Stimulated activated CD8-positive, alpha-beta memory T cell treated with anti-CD3 and anti-CD28 coated beads, Interleukin-2, amount 100 ng/mL, for 48 hours (primary cell): ENCODE results near the gene KLHL36.
A peak's percentile ranks its signal among the peaks of the same experiment; 100 is the strongest.
"Not testable (repeated sequence)": the region's sequence is repeated elsewhere in the genome, so short reads cannot be mapped to it uniquely, and the experiment has no call there.

ENCODE experiments used
- DNase-seq, 2 donors: peaks; one replicate each; pipeline ENCODE4 v3.0.0-alpha.2; 2020; ENCODE audit warnings: low read depth in 2 of 2

Gene KLHL36

DNA sequence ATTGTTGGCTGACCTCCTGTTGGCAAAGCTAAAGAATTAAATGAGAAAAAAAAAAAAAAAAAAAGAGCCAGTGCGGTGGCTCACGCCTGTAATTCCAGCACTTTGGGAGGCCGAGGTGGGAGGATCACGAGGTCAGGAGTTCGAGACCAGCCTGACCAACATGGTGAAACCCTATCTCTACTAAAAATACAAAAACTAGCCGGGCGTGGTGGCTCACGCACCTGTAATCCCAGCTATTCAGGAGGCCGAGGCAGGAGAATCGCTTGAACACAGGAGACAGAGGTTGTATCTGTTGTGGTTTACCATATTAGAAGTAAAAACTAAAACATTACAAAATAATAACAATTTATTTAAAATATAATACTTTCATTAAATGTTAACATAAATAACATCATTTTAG lies 45.6 kb downstream of the KLHL36 start:
- not testable (repeated sequence) for DNase-seq

DNA sequence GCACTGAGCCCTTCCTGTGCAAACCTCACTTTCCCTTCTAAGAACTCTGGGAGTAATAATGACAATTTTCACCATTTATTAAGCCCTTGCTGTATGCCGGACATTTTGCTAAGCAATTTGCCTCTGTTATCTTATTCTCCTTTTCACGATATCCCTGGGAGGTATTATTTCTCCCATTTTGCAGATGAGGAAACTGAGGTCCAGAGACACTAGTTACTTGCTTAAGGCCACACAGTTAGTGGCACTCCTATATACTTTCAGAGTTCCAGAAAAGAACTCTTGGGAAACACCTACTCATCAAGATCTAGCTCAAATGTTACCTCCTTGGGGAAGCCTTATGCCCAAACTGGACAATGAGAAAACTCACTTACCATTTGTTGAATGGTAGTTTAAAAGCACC lies 46.7 kb downstream of the KLHL36 start:
- DNase-seq, result no peak

DNA sequence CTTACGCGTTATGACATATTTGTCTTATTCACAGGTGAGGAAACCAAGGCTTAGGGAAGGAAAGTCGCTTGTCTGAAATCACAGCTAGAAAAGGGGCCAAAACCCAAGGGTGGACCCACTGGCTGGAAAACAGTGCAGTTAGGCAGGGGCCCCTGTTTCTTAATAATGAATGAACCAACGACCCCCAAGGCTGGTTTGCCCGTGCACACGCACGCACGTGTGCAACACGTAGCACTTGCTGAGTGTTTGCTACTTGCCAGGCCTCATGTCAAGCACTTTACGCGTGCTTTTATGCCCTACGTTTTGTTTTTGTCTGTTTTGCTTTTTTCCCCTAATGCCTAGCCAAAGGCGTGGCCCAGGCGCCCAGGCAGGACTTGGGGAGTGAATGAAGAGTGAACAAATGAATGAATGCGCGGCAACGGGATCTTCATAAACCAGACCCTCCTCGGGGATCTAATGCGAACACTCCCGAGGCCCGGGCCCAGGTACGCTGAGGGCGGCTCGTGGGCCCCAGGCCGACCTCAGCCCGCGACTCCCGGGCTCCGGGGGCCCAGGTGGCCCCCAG lies 50.9 kb downstream of the KLHL36 start:
- peak in 1 of 2 donors; percentile 7 for DNase-seq

DNA sequence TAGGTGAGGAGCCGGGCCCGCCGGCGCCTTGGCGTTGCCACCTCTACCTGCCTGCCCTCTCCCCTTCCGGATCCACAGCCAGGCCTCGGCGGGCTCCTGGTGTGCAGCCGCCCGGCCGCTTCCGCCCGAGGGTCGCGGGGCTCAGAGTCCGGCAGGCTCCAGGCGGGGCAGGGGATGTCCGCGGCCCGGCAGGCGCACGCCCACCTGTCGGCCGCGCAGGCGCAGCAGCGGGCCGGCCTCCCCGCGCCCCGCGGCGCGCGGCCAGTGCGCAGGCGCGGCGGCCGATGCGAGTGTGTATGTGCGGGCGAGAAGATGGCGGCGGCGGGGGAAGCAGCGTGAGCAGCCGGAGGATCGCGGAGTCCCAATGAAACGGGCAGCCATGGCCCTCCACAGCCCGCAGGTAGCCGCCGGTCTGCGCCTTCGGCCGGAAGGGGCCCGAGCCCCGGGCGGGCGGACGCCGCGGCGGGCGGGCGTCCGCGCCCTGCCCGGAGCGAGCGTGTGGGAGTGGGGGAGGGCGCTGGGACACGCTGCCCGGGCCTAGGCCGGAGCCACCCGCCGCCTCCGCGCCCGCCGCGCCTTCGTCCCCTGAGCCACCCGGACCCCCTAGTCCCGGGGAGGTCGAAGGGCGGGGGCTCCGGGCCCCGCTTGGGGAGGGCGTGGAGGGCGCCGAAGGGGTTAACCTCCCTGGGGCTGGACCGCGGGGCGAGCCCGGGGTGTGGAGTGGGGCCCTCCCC lies 51.6 kb downstream of the KLHL36 start, which contains the start of gene USP10:
Gene USP10 (plus strand): TSS at position 289 of the 734 bp plus-strand sequence. CDS start 91 bp downstream, at position 380.
- peak; percentile 71 to 79 for DNase-seq

DNA sequence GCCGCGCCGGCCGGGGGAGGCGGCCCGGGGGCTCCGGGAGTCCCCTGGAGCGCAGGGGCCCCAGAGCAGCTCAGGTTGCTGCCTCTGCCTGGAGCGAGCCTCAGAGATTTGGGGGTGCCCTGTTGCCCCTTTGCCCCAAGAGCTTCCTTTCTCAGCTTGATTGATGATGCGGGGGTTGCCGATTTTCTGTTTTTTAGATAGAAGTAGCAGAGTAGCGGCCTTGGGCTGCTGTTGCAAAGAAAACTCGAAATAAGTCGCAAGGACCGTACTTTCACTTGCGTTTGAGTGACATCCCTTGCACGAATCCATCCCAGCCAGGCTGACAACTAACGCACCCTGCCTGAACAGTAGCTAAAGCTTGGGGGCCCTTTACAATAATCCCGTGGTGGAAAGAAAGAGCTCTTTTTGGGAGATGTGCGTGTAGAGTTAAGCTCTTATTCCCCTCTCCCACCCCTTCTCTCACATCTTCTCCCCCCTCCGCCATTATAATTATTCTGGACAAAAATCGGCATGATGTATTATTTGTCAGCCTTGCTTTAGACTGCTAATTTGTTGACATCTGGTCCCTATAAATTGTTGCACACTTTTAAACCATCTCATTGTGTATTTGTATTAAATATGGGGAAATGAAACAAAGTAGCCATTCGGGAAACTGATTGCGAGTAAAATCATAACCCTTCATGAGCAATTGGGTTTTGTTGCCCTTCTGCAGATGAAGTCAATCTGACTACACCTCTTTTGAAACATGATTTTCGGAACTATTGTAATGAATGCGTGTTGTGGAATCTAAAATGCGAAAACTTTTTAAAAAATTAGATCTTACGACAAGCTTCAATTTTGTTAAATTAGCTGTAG lies 52.4 kb downstream of the KLHL36 start:
- no peak for DNase-seq

DNA sequence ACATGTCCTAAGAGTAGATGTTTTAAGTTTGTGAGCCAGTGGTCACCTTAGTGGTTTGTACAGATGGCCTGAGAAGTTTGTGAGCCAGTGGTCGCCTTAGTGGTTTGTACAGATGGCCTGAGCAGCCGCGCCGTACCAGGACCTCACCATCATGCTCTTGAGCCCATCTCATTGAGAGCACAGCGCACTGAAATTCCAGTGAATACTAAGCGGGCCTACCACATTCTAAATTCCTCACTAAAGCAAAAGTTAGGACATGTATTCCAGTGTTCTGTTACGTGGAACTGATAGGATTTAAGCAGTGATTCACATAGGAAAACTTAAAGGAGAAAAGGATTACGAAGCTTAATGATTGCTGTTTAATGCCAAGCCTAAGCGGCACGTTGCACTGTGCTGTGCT lies 55.4 kb downstream of the KLHL36 start:
- DNase-seq, result no peak

DNA sequence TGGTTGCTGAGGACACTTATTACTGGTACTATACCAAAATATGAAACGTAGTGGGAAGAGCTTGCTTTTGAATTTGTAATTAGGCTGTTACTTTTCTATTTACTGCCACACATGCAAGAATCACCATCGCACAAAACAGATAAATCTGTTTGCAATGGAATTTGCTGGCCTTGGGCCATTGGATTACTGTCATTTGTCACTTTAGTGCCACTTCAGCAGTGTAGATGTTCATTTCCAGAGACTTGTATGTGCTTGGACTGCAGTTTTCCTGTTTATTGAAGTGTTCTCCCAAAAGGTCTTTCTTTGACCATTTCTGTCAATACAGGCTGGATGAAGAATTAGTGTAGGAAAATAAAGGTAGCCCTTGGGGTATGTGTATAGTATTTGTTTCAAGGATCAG lies 55.9 kb downstream of the KLHL36 start:
- no peak for DNase-seq

DNA sequence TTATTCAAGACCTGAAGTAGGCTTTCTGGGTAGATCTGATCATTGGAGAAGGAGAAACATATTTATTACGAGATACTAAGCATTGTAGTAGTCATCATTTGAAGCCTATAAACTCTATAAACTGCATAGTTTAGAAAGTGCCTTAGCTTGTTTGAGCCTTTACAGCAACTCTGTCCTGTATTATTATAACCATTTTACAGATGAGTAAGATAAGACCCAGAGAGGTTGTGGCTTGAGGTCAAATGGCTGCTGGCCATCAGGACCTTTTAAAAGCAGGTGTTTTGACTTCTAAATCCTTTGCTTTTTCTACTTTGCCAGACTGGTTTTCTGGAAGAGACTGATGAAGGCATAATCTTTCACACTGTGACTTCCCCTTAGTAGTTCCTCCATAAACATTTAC lies 58.5 kb downstream of the KLHL36 start:
- DNase-seq, result no peak

DNA sequence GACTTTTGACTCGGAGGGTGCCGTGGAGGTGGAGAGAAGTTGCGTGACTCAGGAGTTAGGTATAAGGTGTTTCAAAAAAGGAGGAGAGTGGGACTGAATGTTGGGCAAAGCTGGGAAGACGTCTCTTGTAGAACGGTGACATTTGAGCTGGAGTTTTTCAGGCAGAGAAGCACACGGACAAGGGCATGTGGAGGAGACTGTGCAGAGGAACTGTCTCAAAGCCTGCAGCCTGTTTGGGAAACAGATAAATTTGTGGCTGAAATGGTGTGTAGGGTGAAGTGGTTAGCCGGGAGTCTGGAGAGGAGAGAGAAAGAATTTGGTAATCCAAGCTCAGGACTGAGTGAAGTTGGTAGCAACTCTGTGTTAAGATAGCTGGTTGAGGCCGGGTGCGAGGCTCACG lies 61.3 kb downstream of the KLHL36 start:
- no peak for DNase-seq

DNA sequence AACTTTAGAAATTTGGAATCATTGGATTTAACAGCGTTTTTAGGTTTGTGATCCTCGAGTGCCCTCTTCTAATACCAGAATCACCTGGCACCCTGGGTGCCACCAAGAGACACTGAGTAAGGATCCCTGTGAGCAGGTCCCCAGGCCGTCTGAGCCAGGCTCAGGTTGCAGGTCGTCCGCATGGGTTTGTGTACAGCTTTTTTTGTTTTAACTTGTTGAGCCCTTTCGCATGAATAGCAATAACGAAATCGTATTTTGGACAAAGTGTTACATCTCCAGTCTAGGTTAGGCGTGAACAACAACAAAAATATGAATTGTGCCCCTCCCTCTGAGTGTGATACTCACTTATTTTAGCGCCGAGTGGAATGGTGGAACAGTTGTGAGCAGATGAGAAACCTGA lies 62.4 kb downstream of the KLHL36 start:
- no peak for DNase-seq
